Adipose tissue (tissue), 3 donors: ENCODE measurements around the gene WDR37. TPM values are rescaled to one million over a fixed set of nuclear protein-coding genes. Genes with fewer than 3 reads are reported as not detected.

Source experiments
- polyA plus RNA-seq, 3 donors: library from polyadenylated mRNA; stranded (reverse); fragments of 200-250 nt; gene quantifications; one replicate each; pipeline ENCODE4 v1.2.3, GENCODE V29; 2013
- donor health status: healthy with polysubstance abuse.
- donor health status: Bipolar disorder and iron deficiency.
- donor health status: healthy.

WDR37 gene
- polyA plus RNA-seq, 3 donors: 4.2 to 7.6 (median 7.5) TPM

Other genes with a start within 250 kb of the WDR37 start
- 10 to 100 TPM in 1 of 3 donors, 1 to 10 TPM in 2; 7.5 to 15.4 (median 8.8) TPM for gene LARP4B, start 124.7 kb upstream of the WDR37 start, polyA plus RNA-seq
- gene GTPBP4, start 68.0 kb upstream of the WDR37 start, polyA plus RNA-seq: 10 to 100 TPM; 17.3 to 52.3 (median 23.1) TPM
- gene IDI2, start 30.5 kb upstream of the WDR37 start, polyA plus RNA-seq: under 1 TPM in 1 of 3 donors, not detected in 2; 0.07 TPM
- 10 to 100 TPM; 15.9 to 54.2 (median 49.9) TPM for gene IDI1, start 7.3 kb upstream of the WDR37 start, polyA plus RNA-seq